ENCODE measurements around the gene MASP2. TPM values are rescaled to one million over a fixed set of nuclear protein-coding genes. Genes with fewer than 3 reads are reported as not detected.
"Not testable (repeated sequence)": the region's sequence is repeated elsewhere in the genome, so short reads cannot be mapped to it uniquely, and the experiment has no call there.

The MASP2 gene
- total RNA-seq, 2 donors from 2014 or later: 0.18 to 0.30 TPM

DNA sequence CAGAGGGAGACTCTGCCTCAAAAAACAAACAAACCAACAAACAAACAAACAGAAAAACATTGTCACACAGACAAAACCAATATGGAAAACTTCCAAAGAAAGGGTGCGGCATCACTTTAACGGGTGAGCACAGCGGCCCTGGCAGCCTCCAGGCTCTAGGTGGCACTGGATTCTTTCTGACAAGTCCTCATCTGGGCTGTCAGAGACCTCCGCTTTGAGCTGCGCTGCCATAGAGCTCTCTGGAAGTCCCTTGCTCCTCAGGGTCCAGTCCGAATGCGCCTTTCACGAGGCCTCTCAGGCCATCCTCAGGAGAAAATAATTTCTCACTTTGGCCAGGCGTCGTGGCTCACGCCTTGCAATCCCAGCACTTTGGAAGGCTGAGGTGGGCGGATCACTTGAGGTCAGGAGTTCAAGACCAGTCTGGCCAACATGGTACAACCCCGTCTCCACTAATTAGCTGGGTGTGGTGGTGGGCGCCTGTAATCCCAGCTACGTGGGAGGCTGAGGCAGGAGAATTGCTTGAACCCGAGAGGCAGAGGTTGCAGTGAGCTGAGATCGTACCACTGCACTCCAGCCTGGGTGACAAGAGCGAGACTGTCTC lies 17.0 kb upstream of the MASP2 start:
- not testable (repeated sequence) for H3K36me3 Mint-ChIP-seq (ENCODE audit: low read depth); H3K9me3 ChIP-seq (ENCODE audit: control insufficient read depth, low read length, poor library complexity, severe bottlenecking); ATAC-seq; H3K27me3 Mint-ChIP-seq; H3K27ac Mint-ChIP-seq; DNase-seq; H3K4me3 Mint-ChIP-seq
- peaks cover 13% of the 10 kb centered on the region for H3K4me1 Mint-ChIP-seq

DNA sequence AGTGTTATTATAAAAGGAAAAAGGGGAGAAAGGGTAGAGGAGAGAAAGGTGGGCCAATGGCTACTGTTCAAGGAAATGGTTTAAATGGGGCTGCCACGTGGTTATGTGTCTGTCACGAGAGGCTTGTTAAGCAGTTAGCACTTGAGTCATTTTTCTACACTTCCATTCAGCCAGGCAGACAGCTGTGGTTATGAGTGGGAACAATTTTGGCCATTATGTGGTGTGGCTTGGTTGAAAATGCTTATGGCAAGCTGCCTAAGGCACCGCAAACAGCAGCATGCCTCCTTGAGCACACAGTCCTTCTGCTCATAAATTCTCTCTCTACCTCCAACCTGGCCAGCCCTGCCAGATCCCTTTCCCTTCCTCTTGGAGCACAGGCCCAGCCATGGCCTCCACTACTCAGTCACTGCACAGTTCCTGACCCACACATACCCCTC lies 15.9 kb upstream of the MASP2 start:
- DNase-seq: no peak
- peak overlapping the region; percentile 36 for H3K4me3 Mint-ChIP-seq
- ATAC-seq: no peak
- no peaks in the 10 kb centered on the region for H3K27me3 Mint-ChIP-seq
- peak overlapping the region; percentile 14 for H3K27ac Mint-ChIP-seq
- H3K9me3 ChIP-seq (ENCODE audit: control insufficient read depth, low read length, poor library complexity, severe bottlenecking): no peaks in the 10 kb centered on the region
- peaks cover 18% of the 10 kb centered on the region for H3K4me1 Mint-ChIP-seq
- H3K36me3 Mint-ChIP-seq (ENCODE audit: low read depth): no peaks in the 10 kb centered on the region

DNA sequence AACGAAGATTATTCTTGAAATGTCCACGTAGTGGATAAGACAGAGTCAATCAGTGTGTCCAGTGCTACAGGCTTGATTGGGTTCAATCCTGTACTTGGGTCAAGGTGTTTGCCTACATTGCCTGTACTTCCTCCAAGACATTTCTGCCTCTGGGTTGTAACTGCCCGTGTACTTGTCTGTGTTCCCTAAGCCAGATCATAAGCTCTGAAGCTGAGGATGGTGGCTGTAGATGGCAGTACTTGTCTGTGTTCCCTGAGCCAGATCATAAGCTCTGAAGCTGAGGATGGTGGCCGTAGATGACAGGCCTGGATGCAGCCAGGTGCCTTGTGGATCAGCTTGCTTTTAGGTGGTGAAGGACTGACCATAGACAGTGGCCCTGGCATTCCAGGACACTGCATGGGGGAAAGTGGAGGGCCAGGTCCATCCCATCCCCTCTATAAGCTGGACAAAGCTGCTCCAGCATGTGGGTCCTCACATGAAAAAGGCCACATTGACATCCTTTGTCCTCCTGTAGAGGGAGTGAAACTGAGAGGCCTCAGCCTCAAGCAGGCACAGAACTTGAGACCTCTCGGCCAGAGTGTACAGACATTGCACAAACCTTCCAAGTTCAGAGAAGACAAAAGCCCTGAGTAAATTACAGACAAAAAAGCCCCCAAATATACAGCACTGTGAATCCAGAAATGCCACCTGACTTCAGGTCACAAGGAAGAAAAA lies 14.8 kb upstream of the MASP2 start:
- DNase-seq (no peak), ATAC-seq (no peak)
- Mint-ChIP-seq H3K36me3 (ENCODE audit: low read depth) (no peaks in the 10 kb centered on the region), H3K4me3 (peak overlapping the region; percentile 2), H3K27ac (no peak overlapping the region), H3K4me1 (peaks cover 21% of the 10 kb centered on the region), H3K27me3 (no peaks in the 10 kb centered on the region)
- no peaks in the 10 kb centered on the region for H3K9me3 ChIP-seq (ENCODE audit: control insufficient read depth, low read length, poor library complexity, severe bottlenecking)

DNA sequence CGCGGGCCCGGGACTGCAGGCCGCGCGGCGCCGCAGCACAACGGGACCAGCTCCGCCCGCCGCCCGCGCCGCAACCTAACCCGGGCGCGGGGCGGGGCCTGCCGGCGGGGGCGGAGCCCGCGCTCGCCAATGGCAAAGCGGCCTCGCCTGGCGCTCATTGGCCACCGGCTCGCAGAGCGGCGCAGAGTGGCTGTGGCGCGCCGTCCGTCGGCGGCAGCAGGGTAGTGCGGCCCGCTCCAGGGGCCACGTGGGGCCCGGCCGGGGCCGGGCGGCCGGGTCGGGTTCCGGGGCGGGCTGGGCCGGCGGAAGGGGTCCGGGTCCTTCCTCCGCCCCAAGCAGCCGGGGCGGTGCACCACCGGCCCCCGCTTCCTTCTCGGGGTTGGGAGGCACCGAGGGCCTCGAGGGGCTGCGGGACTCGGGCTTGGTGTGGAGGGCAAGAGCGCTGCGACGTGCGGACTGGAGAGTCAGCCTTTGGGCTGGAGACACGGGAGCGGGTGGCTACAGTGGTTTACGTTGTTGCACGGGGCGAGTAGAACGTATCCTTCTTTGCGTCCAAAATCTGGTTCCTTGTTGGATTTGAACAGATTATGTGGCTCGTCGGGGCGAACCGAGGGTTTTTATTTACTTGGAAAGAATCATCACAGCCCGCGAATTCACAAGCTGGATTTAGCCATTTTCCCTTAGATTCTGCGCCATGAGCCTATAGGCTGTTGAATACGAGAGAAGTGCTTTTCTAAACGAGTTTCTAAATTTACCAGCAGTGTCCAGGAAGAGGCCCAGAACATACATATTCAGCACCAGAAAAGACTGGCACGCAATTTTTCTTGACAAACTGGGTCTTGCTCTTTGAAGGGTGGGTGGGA lies 13.2 kb upstream of the MASP2 start, which contains the start of gene SRM:
Gene SRM (minus strand): TSS at position 51 of the 863 bp plus-strand sequence. CDS start 75 bp downstream, outside the sequence.
- Mint-ChIP-seq H3K27me3 (no peaks in the 10 kb centered on the region), H3K4me3 (peak within 1 kb of the TSS; percentile 98), H3K27ac (peak within 1 kb of the TSS; percentile 86), H3K4me1 (peaks cover 21% of the 10 kb centered on the region), H3K36me3 (ENCODE audit: low read depth) (no peaks in the 10 kb centered on the region)
- no peaks in the 10 kb centered on the region for H3K9me3 ChIP-seq (ENCODE audit: control insufficient read depth, low read length, poor library complexity, severe bottlenecking)
- DNase-seq: peak; percentile 91 to 94 (median 91)
- peak; percentile 98 for ATAC-seq

DNA sequence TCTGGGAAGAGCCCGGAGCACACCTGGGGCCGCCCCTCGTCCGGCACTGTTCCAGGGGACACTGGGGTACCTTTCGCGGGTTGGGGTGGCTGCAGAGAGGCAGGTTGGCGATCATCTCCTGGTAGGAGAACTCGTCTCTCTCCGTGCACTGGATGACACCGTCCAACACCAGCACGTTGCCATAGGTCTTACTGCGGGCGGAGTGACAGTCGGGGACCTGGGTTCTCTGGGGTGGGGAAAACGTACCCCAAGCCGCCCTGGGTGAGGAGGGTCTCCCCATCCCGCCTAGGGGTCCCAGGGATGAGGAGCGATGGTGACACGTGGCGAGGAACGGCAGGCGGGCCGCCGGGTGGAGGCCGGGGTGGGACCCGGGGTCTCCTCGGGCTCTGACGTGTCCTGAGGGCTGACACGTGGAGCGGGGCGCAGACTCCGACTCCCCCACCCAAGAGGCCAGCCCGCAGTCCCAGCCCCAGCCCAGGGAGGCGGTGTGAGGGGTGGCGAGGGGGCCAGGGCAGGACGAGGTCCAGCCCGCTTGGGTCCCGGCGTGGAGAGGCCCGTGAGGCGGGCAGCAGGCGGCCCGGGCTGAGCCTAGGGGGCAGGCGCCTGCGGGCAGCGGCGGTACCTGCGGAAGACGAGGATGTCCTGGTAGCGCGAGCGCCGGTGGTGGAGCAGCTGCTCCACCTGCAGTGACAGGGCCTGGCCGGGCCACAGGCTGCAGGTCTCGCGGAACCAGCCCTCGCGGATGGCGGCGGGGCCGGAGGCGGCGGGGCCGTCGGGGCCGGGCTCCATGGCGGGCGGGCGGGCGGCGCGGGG lies 12.3 kb upstream of the MASP2 start:
- peaks cover 21% of the 10 kb centered on the region for H3K4me1 Mint-ChIP-seq
- H3K4me3 Mint-ChIP-seq: peak overlapping the region; percentile 98
- no peaks in the 10 kb centered on the region for H3K36me3 Mint-ChIP-seq (ENCODE audit: low read depth)
- H3K27me3 Mint-ChIP-seq: no peaks in the 10 kb centered on the region
- H3K27ac Mint-ChIP-seq: peak overlapping the region; percentile 86
- no peak for DNase-seq
- peak; percentile 35 for ATAC-seq
- H3K9me3 ChIP-seq (ENCODE audit: control insufficient read depth, low read length, poor library complexity, severe bottlenecking): no peaks in the 10 kb centered on the region

DNA sequence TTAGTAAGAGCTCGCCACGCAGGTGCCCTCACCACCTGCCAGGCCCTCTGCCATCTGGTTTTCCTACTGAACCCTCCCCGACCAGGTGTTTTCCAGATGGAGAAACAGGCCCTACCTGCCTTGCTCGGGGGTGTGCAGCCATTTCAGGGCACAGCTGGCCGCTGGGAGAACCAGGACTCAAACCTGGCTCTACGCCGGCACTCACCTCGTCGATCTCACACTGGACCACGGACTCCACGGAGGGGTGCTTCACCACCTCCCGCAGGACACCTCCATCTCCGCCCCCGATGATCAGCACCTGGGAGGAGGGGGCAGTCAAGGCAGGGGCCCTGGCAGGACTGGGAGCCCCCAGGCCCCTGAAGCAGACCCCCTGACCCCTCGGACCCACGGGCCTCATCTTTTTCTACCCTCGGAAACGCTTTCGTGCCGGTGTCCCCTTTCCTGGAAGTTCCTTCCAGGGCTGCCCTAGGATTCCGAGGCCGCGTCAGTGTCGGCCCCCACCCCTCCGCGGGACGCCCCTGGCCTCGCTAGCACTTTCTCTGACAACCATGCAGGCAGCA lies 11.6 kb upstream of the MASP2 start:
- Mint-ChIP-seq H3K36me3 (ENCODE audit: low read depth) (no peaks in the 10 kb centered on the region), H3K4me3 (peak overlapping the region; percentile 98), H3K4me1 (peaks cover 21% of the 10 kb centered on the region), H3K27me3 (no peaks in the 10 kb centered on the region), H3K27ac (peak overlapping the region; percentile 86)
- ATAC-seq (no peak), DNase-seq (no peak)
- no peaks in the 10 kb centered on the region for H3K9me3 ChIP-seq (ENCODE audit: control insufficient read depth, low read length, poor library complexity, severe bottlenecking)

DNA sequence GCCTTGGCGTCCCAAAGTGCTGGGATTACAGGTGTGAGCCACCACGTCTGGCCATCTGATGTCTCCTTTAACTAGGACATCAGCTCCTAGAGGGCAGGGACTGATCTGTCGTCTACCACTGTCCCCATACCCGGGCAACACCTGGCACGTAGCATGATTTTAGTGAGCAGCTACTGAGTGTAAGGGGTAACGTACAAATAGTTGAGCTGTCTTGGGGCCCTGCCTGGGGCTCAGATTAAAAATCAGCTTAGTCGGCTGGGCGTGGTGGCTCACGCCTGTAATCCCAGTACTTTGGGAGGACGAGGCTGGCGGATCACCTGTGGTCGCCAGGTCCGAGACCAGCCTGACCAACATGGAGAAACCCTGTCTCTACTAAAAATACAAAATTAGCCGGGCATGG lies 11.0 kb upstream of the MASP2 start:
- H3K27ac Mint-ChIP-seq: peak overlapping the region; percentile 54
- H3K4me3 Mint-ChIP-seq: no peak overlapping the region
- ATAC-seq (no peak), DNase-seq (no peak)
- H3K9me3 ChIP-seq (ENCODE audit: control insufficient read depth, low read length, poor library complexity, severe bottlenecking): no peaks in the 10 kb centered on the region
- H3K36me3 Mint-ChIP-seq (ENCODE audit: low read depth): no peaks in the 10 kb centered on the region
- peaks cover 19% of the 10 kb centered on the region for H3K4me1 Mint-ChIP-seq
- no peaks in the 10 kb centered on the region for H3K27me3 Mint-ChIP-seq

DNA sequence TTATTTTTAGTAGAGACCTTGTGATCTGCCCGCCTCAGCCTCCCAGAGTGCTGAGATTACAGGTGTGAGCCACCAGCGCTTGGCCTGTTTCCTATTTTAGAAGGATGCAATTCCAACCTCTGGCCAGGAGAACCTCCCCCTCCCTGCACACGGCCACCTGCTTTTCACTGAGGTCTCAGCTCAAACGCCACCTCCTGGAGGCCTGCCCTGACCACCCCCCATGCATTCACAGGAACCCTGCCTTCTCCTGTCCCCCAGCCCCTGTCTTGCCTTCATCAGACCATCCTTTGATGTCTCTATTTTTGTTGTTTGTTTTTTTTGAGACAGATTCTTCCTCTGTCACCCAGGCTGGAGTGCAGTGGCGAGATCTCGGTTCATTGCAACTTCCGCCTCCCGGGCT lies 10.4 kb upstream of the MASP2 start:
- H3K36me3 Mint-ChIP-seq (ENCODE audit: low read depth): no peaks in the 10 kb centered on the region
- no peak overlapping the region for H3K4me3 Mint-ChIP-seq
- H3K4me1 Mint-ChIP-seq: peaks cover 21% of the 10 kb centered on the region
- no peaks in the 10 kb centered on the region for H3K9me3 ChIP-seq (ENCODE audit: control insufficient read depth, low read length, poor library complexity, severe bottlenecking)
- H3K27ac Mint-ChIP-seq: peak overlapping the region; percentile 54
- ATAC-seq (no peak), DNase-seq (no peak)
- no peaks in the 10 kb centered on the region for H3K27me3 Mint-ChIP-seq

DNA sequence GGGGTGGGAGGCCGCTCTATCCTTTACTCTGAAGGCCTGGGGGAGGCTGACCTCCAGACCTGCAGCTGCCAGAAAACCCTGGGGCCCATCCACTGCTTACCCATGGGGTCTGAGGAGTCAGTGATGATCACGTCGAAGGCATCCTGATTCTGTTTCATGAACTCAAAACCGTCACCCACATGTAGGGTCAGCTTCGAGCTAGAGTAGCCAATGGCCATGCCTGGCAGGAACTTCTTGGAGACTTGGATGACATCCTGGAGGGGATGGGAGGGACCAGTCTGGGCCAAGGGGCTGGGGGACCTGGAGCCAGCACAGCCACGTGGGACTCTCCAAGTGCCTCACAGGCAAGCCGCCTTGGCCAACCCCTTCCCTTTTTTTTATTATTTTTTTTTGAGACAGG lies 9.5 kb upstream of the MASP2 start:
- no peaks in the 10 kb centered on the region for H3K27me3 Mint-ChIP-seq
- H3K4me1 Mint-ChIP-seq: peaks cover 24% of the 10 kb centered on the region
- no peak overlapping the region for H3K27ac Mint-ChIP-seq
- H3K9me3 ChIP-seq (ENCODE audit: control insufficient read depth, low read length, poor library complexity, severe bottlenecking): no peaks in the 10 kb centered on the region
- DNase-seq (no peak), ATAC-seq (no peak)
- no peak overlapping the region for H3K4me3 Mint-ChIP-seq
- no peaks in the 10 kb centered on the region for H3K36me3 Mint-ChIP-seq (ENCODE audit: low read depth)

DNA sequence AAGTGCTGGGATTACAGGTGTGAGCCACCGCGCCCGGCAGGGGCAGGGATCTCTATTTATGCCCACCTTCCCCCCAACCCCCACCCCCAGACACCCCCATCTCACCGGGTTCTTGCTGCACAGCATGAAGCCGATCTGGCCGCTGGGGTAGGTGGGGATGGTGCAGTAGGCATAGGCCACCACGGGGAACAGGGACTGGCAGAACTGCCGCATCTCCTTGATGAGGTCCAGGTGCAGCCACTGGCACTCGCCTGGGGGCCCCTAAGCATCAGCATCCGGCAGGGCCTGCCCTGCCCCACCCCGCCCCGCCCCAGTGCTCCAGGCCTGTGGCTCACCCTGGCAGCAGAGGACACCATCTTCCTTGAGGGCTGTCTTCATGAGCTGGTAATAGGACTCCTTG lies 8.6 kb upstream of the MASP2 start:
- H3K36me3 Mint-ChIP-seq (ENCODE audit: low read depth): no peaks in the 10 kb centered on the region
- H3K4me3 Mint-ChIP-seq: no peak overlapping the region
- H3K9me3 ChIP-seq (ENCODE audit: control insufficient read depth, low read length, poor library complexity, severe bottlenecking): no peaks in the 10 kb centered on the region
- DNase-seq: no peak
- H3K27ac Mint-ChIP-seq: no peak overlapping the region
- H3K27me3 Mint-ChIP-seq: no peaks in the 10 kb centered on the region
- ATAC-seq: no peak
- peaks cover 20% of the 10 kb centered on the region for H3K4me1 Mint-ChIP-seq

DNA sequence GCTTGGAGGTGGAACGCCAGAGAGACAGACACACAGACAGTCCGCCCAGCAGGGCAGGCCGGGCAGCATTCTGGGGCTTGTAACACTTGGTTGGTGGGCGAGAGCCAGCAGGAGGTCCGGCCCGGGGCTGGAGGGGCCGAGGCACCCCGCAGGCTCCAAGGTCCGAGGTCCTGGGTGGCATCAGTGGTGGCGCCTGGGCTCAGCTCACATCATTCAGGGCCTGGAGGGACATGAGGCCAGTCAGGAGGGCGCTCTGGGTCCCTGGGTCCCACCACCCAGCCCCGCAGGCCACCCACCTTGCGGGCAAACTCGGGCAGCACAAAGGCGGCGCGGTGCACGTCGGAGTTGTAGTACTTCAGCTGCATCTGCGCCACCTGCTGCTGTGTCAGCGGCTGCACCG lies 7.6 kb upstream of the MASP2 start:
- ATAC-seq (no peak), DNase-seq (no peak)
- H3K27me3 Mint-ChIP-seq: no peaks in the 10 kb centered on the region
- H3K9me3 ChIP-seq (ENCODE audit: control insufficient read depth, low read length, poor library complexity, severe bottlenecking): no peaks in the 10 kb centered on the region
- H3K27ac Mint-ChIP-seq: no peak overlapping the region
- peaks cover 19% of the 10 kb centered on the region for H3K4me1 Mint-ChIP-seq
- no peaks in the 10 kb centered on the region for H3K36me3 Mint-ChIP-seq (ENCODE audit: low read depth)
- no peak overlapping the region for H3K4me3 Mint-ChIP-seq

DNA sequence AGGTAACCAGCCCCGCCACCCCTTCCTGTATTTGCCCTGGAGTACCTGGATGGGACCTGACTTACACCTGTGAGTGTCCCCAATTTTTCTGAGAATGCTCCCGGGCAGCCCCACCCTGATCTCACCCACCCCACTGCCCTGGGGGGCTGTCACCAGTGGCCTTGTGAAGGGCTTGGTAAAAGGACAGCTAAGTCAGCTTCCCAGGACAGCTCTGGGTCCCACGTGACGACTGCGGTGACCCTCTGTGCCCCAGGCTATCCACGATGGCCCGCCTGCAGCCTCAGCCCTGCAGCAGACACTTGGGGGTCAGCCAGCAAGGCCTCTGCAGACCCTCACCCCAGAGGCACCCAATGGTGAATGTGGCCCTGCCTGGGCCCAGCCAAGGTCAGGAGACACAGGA lies 7.1 kb upstream of the MASP2 start:
- Mint-ChIP-seq H3K36me3 (ENCODE audit: low read depth) (no peaks in the 10 kb centered on the region), H3K27me3 (no peaks in the 10 kb centered on the region), H3K27ac (no peak overlapping the region), H3K4me3 (no peak overlapping the region), H3K4me1 (peaks cover 18% of the 10 kb centered on the region)
- ATAC-seq (no peak), DNase-seq (no peak)
- no peaks in the 10 kb centered on the region for H3K9me3 ChIP-seq (ENCODE audit: control insufficient read depth, low read length, poor library complexity, severe bottlenecking)

Data from T-helper 17 cell (primary cell).